Psoas muscle (tissue), 8 donors: ENCODE results near the gene PARD6B. TPM values are rescaled to one million over a fixed set of nuclear protein-coding genes. Genes with fewer than 3 reads are reported as not detected.
"Not testable (repeated sequence)": the region's sequence is repeated elsewhere in the genome, so short reads cannot be mapped to it uniquely, and the experiment has no call there.

Experiments used
- ATAC-seq, 4 donors: fragments of 200-7000 bp; cut with Tn5 transposase; one replicate each; pipeline ENCODE4 v1.9.1; 2020; ENCODE audit warnings: moderate library complexity in 3 of 4, mild to moderate bottlenecking in 2 of 4
- DNase-seq, 2 donors: peaks; one replicate each; pipeline ENCODE4 v3.0.0-alpha.2; 2020
- H3K27ac ChIP-seq: fragments of 200-600 bp; one replicate; pipeline ENCODE4 v1.8.0; 2022
- H3K27me3 ChIP-seq, 3 donors: fragments of 200-600 bp in 1 of 3; one replicate each; pipeline versions ENCODE4 v1.6.1 to v1.8.0; 2013 to 2022; ENCODE audit warnings: low read length in 2 of 3, mild to moderate bottlenecking in 2 of 3, moderate library complexity in 1 of 3; ENCODE audit not compliant: insufficient read depth in 3 of 3
- H3K36me3 ChIP-seq, 2 donors: fragments of 200-600 bp in 1 of 2; one replicate each; pipeline versions ENCODE4 v1.6.1 to v1.8.0; 2013 to 2022; ENCODE audit warnings: low read depth in 1 of 2, mild to moderate bottlenecking in 1 of 2, moderate library complexity in 1 of 2; ENCODE audit not compliant: insufficient read depth in 1 of 2
- H3K4me1 ChIP-seq: fragments of 200-600 bp; one replicate; pipeline ENCODE4 v1.8.0; 2022
- H3K4me3 ChIP-seq: fragments of 200-600 bp; one replicate; pipeline ENCODE4 v1.8.0; 2022; ENCODE audit warnings: mild to moderate bottlenecking
- H3K9me3 ChIP-seq: fragments of 200-600 bp; one replicate; pipeline ENCODE4 v1.8.0; 2022
- WGBS, 3 donors: extraction: QIAGEN DNeasy Blood & Tissue Kit; methylation state at CpG; one replicate each; pipeline versions ENCODE4 v1.1.6 to v1.1.7; 2013; 5-methylcytosine and 5-hydroxymethylcytosine counted together
- intact Hi-C, 2 donors: fragments of 100-400 bp; cut with DNase I; formaldehyde crosslinking; loops; one replicate each; pipeline versions ENCODE4 v1.11.0 to v1.14.2; 2022
- polyA plus RNA-seq, 3 donors: library from polyadenylated mRNA; stranded (reverse); fragments of 200-250 nt; gene quantifications; one replicate each; pipeline ENCODE4 v1.2.3, GENCODE V29; 2013
- total RNA-seq, 4 donors: library from RNA; stranded (reverse); fragmentation: NEBNext Ultra II Directional in 2 of 4; extraction: Animal tissue kit (Norgen Biotek cat#: 25700) in 2 of 4; gene quantifications; one replicate each; pipeline versions ENCODE4 v1.2.1 to v1.2.4, GENCODE V29; 2021 to 2023
- TF ChIP-seq, protein P1 (sequence below): fragments of 200-600 bp; IDR thresholded peaks from one replicate; pipeline ENCODE4 v1.8.0; 2022; ENCODE audit warnings: antibody characterized with exemption
- donor health status: healthy with polysubstance abuse.
- donor health status: DM: no; HTN: no; CAD: no; lungs with moderate emphysema.
- donor health status: Bipolar disorder and iron deficiency.
- donor health status: healthy.
- donor health status: DM: yes; HTN: yes; CAD: no.
- donor health status: DM: no; HTN: no; CAD: no.
- donor health status: DM: no; HTN: no; CAD: no.
- donor health status: DM: yes; HTN: yes; CAD: no.

Gene PARD6B
- total and polyA plus RNA-seq, 7 donors: 0.27 to 5.0 (median 0.97) TPM

- H3K27me3 ChIP-seq: no peaks in the 10 kb centered on the region
- no peaks in the 10 kb centered on the region for H3K36me3 ChIP-seq
- H3K4me3 ChIP-seq: no peak overlapping the region
- 77 to 86% (median 80%) methylated on average over 3 of the region's 3 CpGs for WGBS, 3 donors
- H3K9me3 ChIP-seq: no peaks in the 10 kb centered on the region
- no peak overlapping the region for H3K27ac ChIP-seq
- intact Hi-C loops: no loop called here
- TF ChIP-seq, protein P1, sequence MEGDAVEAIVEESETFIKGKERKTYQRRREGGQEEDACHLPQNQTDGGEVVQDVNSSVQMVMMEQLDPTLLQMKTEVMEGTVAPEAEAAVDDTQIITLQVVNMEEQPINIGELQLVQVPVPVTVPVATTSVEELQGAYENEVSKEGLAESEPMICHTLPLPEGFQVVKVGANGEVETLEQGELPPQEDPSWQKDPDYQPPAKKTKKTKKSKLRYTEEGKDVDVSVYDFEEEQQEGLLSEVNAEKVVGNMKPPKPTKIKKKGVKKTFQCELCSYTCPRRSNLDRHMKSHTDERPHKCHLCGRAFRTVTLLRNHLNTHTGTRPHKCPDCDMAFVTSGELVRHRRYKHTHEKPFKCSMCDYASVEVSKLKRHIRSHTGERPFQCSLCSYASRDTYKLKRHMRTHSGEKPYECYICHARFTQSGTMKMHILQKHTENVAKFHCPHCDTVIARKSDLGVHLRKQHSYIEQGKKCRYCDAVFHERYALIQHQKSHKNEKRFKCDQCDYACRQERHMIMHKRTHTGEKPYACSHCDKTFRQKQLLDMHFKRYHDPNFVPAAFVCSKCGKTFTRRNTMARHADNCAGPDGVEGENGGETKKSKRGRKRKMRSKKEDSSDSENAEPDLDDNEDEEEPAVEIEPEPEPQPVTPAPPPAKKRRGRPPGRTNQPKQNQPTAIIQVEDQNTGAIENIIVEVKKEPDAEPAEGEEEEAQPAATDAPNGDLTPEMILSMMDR: no peak
- DNase-seq: no peak
- H3K4me1 ChIP-seq: peaks cover 18% of the 10 kb centered on the region
- no peak for ATAC-seq
Measured at GRCh38 chr20:50758992-50759391, 27.6 kb downstream of the PARD6B start.

DNA sequence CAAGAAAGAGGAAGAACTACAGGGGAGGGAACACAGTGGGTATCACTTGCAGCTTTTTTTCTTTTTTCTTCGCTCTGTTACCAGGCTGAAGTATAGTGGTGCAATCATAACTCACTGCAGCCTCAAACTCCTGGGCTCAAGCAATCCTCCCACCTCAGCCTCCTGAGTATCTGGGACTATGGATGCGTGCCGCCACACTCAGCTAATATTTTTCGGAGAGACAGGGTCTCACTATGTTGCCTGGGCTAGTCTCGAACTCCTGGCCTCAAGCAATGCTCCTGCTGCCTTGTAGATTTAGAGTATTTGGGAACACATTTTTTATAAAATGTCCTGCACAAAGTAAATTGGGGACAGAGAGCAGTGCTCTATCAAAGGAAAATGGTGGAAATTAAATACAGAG lies 28.3 kb downstream of the PARD6B start:
- Histone ChIP-seq H3K4me1 (peaks cover 18% of the 10 kb centered on the region), H3K27ac (no peak overlapping the region), H3K36me3 (no peaks in the 10 kb centered on the region), H3K9me3 (no peaks in the 10 kb centered on the region), H3K27me3 (no peaks in the 10 kb centered on the region), H3K4me3 (no peak overlapping the region)
- 76 to 87% (median 85%) methylated on average over 5 of the region's 5 CpGs for WGBS, 3 donors
- ATAC-seq (no peak), DNase-seq (no peak)
- TF ChIP-seq, protein P1: no peak
- intact Hi-C loops: no loop called here

DNA sequence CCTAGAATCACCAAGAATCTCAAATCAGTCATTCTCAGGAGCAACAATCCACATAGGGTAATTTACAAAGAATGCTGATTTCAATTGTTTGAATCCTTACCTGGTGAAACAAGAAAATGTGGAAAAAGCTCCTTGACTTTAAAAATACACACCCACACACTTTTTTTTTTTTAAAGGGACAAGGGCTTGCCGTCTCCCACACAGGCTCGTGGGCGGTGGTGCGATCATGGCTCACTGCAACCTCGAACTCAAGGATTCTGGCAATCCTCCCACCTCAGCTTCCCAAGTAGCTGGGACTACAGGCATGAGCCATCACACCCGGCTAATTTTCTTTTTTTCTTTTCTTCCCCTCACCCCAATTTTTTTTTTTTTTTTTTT lies 30.7 kb downstream of the PARD6B start:
- Histone ChIP-seq H3K27ac (peak overlapping the region; percentile 75), H3K4me1 (peaks cover 18% of the 10 kb centered on the region), H3K4me3 (no peak overlapping the region), H3K36me3 (no peaks in the 10 kb centered on the region), H3K9me3 (no peaks in the 10 kb centered on the region), H3K27me3 (no peaks in the 10 kb centered on the region)
- ATAC-seq (peak in 1 of 4 donors; percentile 5), DNase-seq (no peak)
- TF ChIP-seq, protein P1: no peak
- WGBS, 3 donors: 57 to 87% (median 66%) methylated on average over 6 of the region's 6 CpGs
- intact Hi-C loops: no loop called here

DNA sequence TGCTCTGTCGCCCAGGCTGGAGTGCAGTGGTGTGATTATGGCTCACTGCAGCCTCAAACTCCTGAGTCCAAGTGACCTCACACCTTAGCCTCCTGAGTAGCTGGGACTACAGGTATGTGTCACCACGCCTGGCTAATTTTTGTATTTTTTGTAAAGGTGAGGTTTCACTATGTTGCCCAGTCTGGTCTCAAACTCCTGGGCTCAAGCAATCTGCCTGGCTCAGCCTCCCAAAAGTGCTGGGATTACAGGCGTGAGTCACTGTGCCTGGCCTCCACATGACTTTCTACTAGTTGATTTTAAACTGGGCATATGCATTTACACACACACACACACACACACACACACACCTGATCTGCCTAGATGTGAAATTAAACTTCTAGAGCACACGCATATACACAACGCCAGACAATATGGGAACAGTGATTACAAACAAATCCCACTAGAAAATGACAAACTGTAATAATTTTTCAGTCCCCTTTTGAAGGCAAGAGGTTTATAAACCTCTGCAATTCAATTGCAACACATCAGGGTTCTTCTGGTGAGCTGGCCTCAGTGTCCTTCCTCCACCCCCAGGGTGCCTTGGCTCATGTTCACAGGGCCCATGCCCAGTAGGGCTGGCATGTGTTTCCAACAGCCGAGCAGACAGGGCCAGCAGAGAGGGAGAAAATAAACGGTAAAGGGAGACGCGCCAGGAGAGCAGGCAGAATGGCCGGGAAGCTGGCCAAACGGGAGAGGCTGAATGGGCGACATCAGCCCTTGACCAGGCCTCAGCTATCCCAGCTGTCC lies 31.2 kb downstream of the PARD6B start:
- ATAC-seq: peak; percentile 96
- WGBS, 3 donors: 28 to 30% (median 30%) methylated on average over 12 of the region's 12 CpGs
- Histone ChIP-seq H3K27ac (peak overlapping the region; percentile 75), H3K27me3 (no peaks in the 10 kb centered on the region), H3K9me3 (no peaks in the 10 kb centered on the region), H3K4me3 (no peak overlapping the region), H3K4me1 (peaks cover 18% of the 10 kb centered on the region), H3K36me3 (no peaks in the 10 kb centered on the region)
- TF ChIP-seq, protein P1: no peak
- intact Hi-C loops: no loop called here
- peak; percentile 83 to 93 for DNase-seq

- WGBS, 3 donors: 60 to 80% (median 65%) methylated on average over 19 to 20 of the region's 20 CpGs
- H3K27ac ChIP-seq: peak overlapping the region; percentile 75
- H3K36me3 ChIP-seq, H3K9me3 ChIP-seq, H3K27me3 ChIP-seq, DNase-seq, H3K4me3 ChIP-seq, intact Hi-C loops: not testable (repeated sequence)
- peaks cover 18% of the 10 kb centered on the region for H3K4me1 ChIP-seq
- ATAC-seq: peak; percentile 7 to 21 (median 16)
Measured at GRCh38 chr20:50763550-50764458, 32.4 kb downstream of the PARD6B start.

GRCh38 chr20:50765251-50765650 lies 33.9 kb downstream of the PARD6B start:
- H3K27me3 ChIP-seq, intact Hi-C loops, H3K27ac ChIP-seq, DNase-seq, H3K9me3 ChIP-seq, H3K4me3 ChIP-seq, ATAC-seq, H3K36me3 ChIP-seq: not testable (repeated sequence)
- WGBS, 3 donors: 30 to 46% (median 37%) methylated on average over 10 of the region's 10 CpGs
- peaks cover 18% of the 10 kb centered on the region for H3K4me1 ChIP-seq
